Fibroblast of skin of left quadriceps (primary cell): ENCODE results near the gene WDTC1.

Source experiments
- DNase-seq, 2 experiments: peaks; one replicate each; pipeline ENCODE4 v3.0.0-alpha.2; 2013; ENCODE audit warnings: low read depth in 2 of 2

Gene WDTC1

GRCh38 chr1:27333717-27334279, 99.4 kb downstream of the WDTC1 start:
- no peak for DNase-seq

GRCh38 chr1:27335506-27336422, 101.3 kb downstream of the WDTC1 start:
- no peak for DNase-seq

GRCh38 chr1:27336756-27337155, 102.3 kb downstream of the WDTC1 start:
- no peak for DNase-seq

- DNase-seq = no peak
Measured at GRCh38 chr1:27338751-27339150, 104.3 kb downstream of the WDTC1 start.

GRCh38 chr1:27339213-27339612, 104.8 kb downstream of the WDTC1 start:
- DNase-seq = no peak

- peak; percentile 39 to 49 for DNase-seq
Measured at GRCh38 chr1:27341525-27342252, 107.3 kb downstream of the WDTC1 start, which contains the start of gene SYTL1. SYTL1 (plus strand) TSS chr1:27342022; CDS start chr1:27345335, 3,313 bp downstream.

GRCh38 chr1:27342391-27342777, 108.0 kb downstream of the WDTC1 start:
- DNase-seq = no peak

- DNase-seq = no peak
Measured at GRCh38 chr1:27342778-27343638, 108.6 kb downstream of the WDTC1 start.

- no peak for DNase-seq
Measured at GRCh38 chr1:27343639-27344025, 109.2 kb downstream of the WDTC1 start.

GRCh38 chr1:27345272-27345671, 110.8 kb downstream of the WDTC1 start:
- no peak for DNase-seq

GRCh38 chr1:27346357-27346756, 111.9 kb downstream of the WDTC1 start:
- no peak for DNase-seq

GRCh38 chr1:27346991-27347624, 112.7 kb downstream of the WDTC1 start:
- no peak for DNase-seq

- DNase-seq = no peak
Measured at GRCh38 chr1:27348861-27349783, 114.7 kb downstream of the WDTC1 start.

- DNase-seq = no peak
Measured at GRCh38 chr1:27349784-27350662, 115.6 kb downstream of the WDTC1 start.

GRCh38 chr1:27350663-27351540, 116.5 kb downstream of the WDTC1 start:
- DNase-seq = no peak

- DNase-seq = no peak
Measured at GRCh38 chr1:27351541-27352107, 117.2 kb downstream of the WDTC1 start.

GRCh38 chr1:27353166-27353565, 118.7 kb downstream of the WDTC1 start:
- no peak for DNase-seq

GRCh38 chr1:27353629-27354028, 119.2 kb downstream of the WDTC1 start:
- no peak for DNase-seq
